Mesenchymal stem cell (in vitro differentiated cells and primary cell): ENCODE measurements around the gene NEGR1.

Experiments
- DNase-seq: peaks from one replicate; pipeline ENCODE4 v3.0.0-alpha.2; 2013
- H2AFZ ChIP-seq: one replicate; pipeline ENCODE4 v1.6.1; 2013; ENCODE audit warnings: low read depth, mild to moderate bottlenecking, control low read depth, inconsistent platforms, low read length, moderate library complexity
- H2AK5ac ChIP-seq: 2 replicates; pipeline ENCODE4 v1.6.1; 2013; ENCODE audit warnings: low read length, moderate library complexity, mild to moderate bottlenecking, inconsistent platforms; ENCODE audit not compliant: severe bottlenecking
- H2BK120ac ChIP-seq: one replicate; pipeline ENCODE4 v1.6.1; 2013; ENCODE audit warnings: low read depth, mild to moderate bottlenecking, inconsistent platforms, low read length, moderate library complexity
- H2BK12ac ChIP-seq, 2 experiments: one replicate each; pipeline ENCODE4 v1.6.1; 2013; ENCODE audit warnings: inconsistent platforms in 2 of 2, low read length in 2 of 2, mild to moderate bottlenecking in 2 of 2, moderate library complexity in 2 of 2, control low read depth in 1 of 2
- H2BK15ac ChIP-seq: one replicate; pipeline ENCODE4 v1.6.1; 2013; ENCODE audit warnings: mild to moderate bottlenecking, low read depth, inconsistent platforms; ENCODE audit not compliant: poor library complexity, severe bottlenecking
- H2BK5ac ChIP-seq: 2 replicates; pipeline ENCODE4 v1.6.1; 2013; ENCODE audit warnings: low read depth, mild to moderate bottlenecking, low read length, control low read depth, inconsistent platforms; ENCODE audit not compliant: poor library complexity, severe bottlenecking
- H3K14ac ChIP-seq, 2 experiments: one replicate each; pipeline ENCODE4 v1.6.1; 2013; ENCODE audit warnings: inconsistent platforms in 2 of 2, low read length in 2 of 2, control low read depth in 1 of 2, mild to moderate bottlenecking in 1 of 2, moderate library complexity in 1 of 2
- H3K18ac ChIP-seq, 2 experiments: one replicate each; pipeline ENCODE4 v1.6.1; 2013; ENCODE audit warnings: inconsistent platforms in 2 of 2, low read length in 2 of 2, control low read depth in 1 of 2, low read depth in 1 of 2, mild to moderate bottlenecking in 1 of 2
- H3K23ac ChIP-seq, 2 experiments: one replicate each; pipeline ENCODE4 v1.6.1; 2013; ENCODE audit warnings: inconsistent platforms in 2 of 2, low read length in 2 of 2, mild to moderate bottlenecking in 2 of 2, moderate library complexity in 2 of 2, control low read depth in 1 of 2
- H3K27ac ChIP-seq: 2 replicates; pipeline ENCODE4 v1.5.1; 2013; ENCODE audit warnings: mild to moderate bottlenecking, moderate library complexity, low read length, control low read depth, inconsistent platforms; ENCODE audit not compliant: poor library complexity, severe bottlenecking
- H3K27me3 ChIP-seq, 2 experiments: 2 replicates each; pipeline versions ENCODE4 v1.6.1 to v1.7.0; 2013; ENCODE audit warnings: low read length in 2 of 2, mild to moderate bottlenecking in 2 of 2, moderate library complexity in 2 of 2, control low read depth in 1 of 2, inconsistent platforms in 1 of 2; ENCODE audit not compliant: control insufficient read depth in 1 of 2, insufficient read depth in 1 of 2
- H3K36me3 ChIP-seq, 2 experiments: 2 replicates each; pipeline versions ENCODE4 v1.6.1 to v1.7.0; 2013; ENCODE audit warnings: low read length in 2 of 2, control low read depth in 1 of 2, inconsistent platforms in 1 of 2, low read depth in 1 of 2, mild to moderate bottlenecking in 1 of 2; ENCODE audit not compliant: insufficient read depth in 2 of 2, control insufficient read depth in 1 of 2
- H3K4ac ChIP-seq, 2 experiments: one replicate each; pipeline ENCODE4 v1.6.1; 2013; ENCODE audit warnings: inconsistent platforms in 2 of 2, low read length in 2 of 2, mild to moderate bottlenecking in 2 of 2, moderate library complexity in 2 of 2, control low read depth in 1 of 2, low read depth in 1 of 2
- H3K4me1 ChIP-seq: 2 replicates; pipeline ENCODE4 v1.6.1; 2013; ENCODE audit warnings: low read depth, low read length, control low read depth; ENCODE audit not compliant: control insufficient read depth, insufficient read depth
- H3K4me2 ChIP-seq: 2 replicates; pipeline ENCODE4 v1.6.1; 2013; ENCODE audit warnings: low read length, mild to moderate bottlenecking, inconsistent platforms; ENCODE audit not compliant: poor library complexity, severe bottlenecking
- H3K4me3 ChIP-seq, 2 experiments: 2 replicates each; pipeline versions ENCODE4 v1.5.1 to v1.7.0; 2013; ENCODE audit warnings: low read length in 2 of 2, mild to moderate bottlenecking in 2 of 2, control low read depth in 1 of 2, low read depth in 1 of 2; ENCODE audit not compliant: insufficient read depth in 1 of 2
- H3K79me1 ChIP-seq: replicated peaks from 2 replicates; pipeline ENCODE4 v1.6.1; 2013; ENCODE audit warnings: mild to moderate bottlenecking, control low read depth, low read length, inconsistent platforms; ENCODE audit not compliant: poor library complexity, severe bottlenecking
- H3K9ac ChIP-seq: 2 replicates; pipeline ENCODE4 v1.7.0; 2013; ENCODE audit warnings: mild to moderate bottlenecking, low read length, moderate library complexity
- H3K9me3 ChIP-seq: 2 replicates; pipeline ENCODE4 v1.7.0; 2013; ENCODE audit warnings: mild to moderate bottlenecking, low read length; ENCODE audit not compliant: control insufficient read depth
- H4K8ac ChIP-seq: one replicate; pipeline ENCODE4 v1.6.1; 2013; ENCODE audit warnings: inconsistent platforms, mild to moderate bottlenecking, low read length, moderate library complexity
- H4K91ac ChIP-seq: one replicate; pipeline ENCODE4 v1.6.1; 2013; ENCODE audit warnings: mild to moderate bottlenecking, low read length, inconsistent platforms
- WGBS: methylation state at CpG from one replicate; pipeline ENCODE4 v1.1.7; 2013; ENCODE audit warnings: mixed read lengths; 5-methylcytosine and 5-hydroxymethylcytosine counted together

NEGR1 gene

GRCh38 chr1:71964188-71964587, 318.2 kb downstream of the NEGR1 start:
- no peak overlapping the region for H3K23ac ChIP-seq
- no peak overlapping the region for H3K4me3 ChIP-seq
- H3K79me1 ChIP-seq = peaks cover 1% of the 10 kb centered on the region
- no peak overlapping the region for H2BK15ac ChIP-seq
- H3K18ac ChIP-seq = no peak overlapping the region
- H3K9ac ChIP-seq = no peak overlapping the region
- H4K91ac ChIP-seq = no peak overlapping the region
- no peak overlapping the region for H3K14ac ChIP-seq
- H3K4me2 ChIP-seq = no peak overlapping the region
- H2BK120ac ChIP-seq = no peak overlapping the region
- no peak overlapping the region for H4K8ac ChIP-seq
- H3K4ac ChIP-seq = no peak overlapping the region
- H2BK12ac ChIP-seq = no peak overlapping the region
- DNase-seq = no peak
- H2BK5ac ChIP-seq = no peak overlapping the region
- H2AFZ ChIP-seq = no peak overlapping the region
- H3K27me3 ChIP-seq = no peaks in the 10 kb centered on the region
- no peak overlapping the region for H2AK5ac ChIP-seq
- 84% methylated on average over 6 of the region's 6 CpGs for WGBS
- no peaks in the 10 kb centered on the region for H3K4me1 ChIP-seq
- H3K9me3 ChIP-seq = no peaks in the 10 kb centered on the region
- H3K27ac ChIP-seq = no peak overlapping the region
- H3K36me3 ChIP-seq = no peaks in the 10 kb centered on the region

DNA sequence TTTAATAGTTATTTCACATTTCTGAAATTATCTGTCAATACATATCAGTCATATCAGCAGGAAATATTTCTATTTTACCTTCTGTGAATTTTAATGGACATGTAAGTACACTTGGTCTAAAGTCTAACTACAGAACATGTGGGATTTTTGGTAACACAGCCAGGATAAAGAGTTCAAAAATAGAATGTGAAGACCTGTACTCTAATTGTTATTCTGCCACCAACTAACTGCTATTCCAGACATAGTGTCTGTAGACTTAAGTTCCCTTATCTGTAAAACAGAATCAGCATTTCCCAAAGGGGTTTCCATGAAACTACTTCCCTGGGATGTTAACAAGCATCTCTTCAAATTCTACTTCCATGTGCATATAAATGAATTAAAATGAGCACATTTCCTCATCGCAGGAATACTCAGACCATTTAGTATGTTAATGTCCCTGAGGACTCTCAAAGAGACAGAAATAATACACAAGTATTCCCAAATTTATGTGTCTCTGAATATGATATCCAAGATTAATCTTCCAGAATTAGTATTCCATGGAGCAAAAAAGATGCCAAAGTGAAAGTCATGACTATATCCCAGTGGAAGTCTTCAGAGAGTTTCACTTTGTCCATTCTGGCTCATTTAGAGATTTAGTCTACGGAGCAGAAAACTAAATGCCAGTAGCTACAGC, 325.6 kb downstream of the NEGR1 start:
- Histone ChIP-seq H2AK5ac (no peak overlapping the region), H3K4me3 (peak overlapping the region in 1 of 2 experiments; percentile 68), H3K4me2 (no peak overlapping the region), H3K27me3 (no peaks in the 10 kb centered on the region), H3K79me1 (peaks cover 4% of the 10 kb centered on the region), H3K9me3 (no peaks in the 10 kb centered on the region), H3K4me1 (no peaks in the 10 kb centered on the region), H2BK12ac (no peak overlapping the region), H2AFZ (no peak overlapping the region), H2BK120ac (no peak overlapping the region), H3K4ac (no peak overlapping the region), H3K18ac (no peak overlapping the region), H3K14ac (no peak overlapping the region), H3K36me3 (no peaks in the 10 kb centered on the region), H4K91ac (no peak overlapping the region), H3K23ac (no peak overlapping the region), H3K27ac (no peak overlapping the region), H2BK5ac (no peak overlapping the region), H4K8ac (no peak overlapping the region), H2BK15ac (no peak overlapping the region), H3K9ac (peak overlapping the region; percentile 70)
- no peak for DNase-seq
- WGBS = 100% methylated on average over 1 of the region's 2 CpGs

DNA sequence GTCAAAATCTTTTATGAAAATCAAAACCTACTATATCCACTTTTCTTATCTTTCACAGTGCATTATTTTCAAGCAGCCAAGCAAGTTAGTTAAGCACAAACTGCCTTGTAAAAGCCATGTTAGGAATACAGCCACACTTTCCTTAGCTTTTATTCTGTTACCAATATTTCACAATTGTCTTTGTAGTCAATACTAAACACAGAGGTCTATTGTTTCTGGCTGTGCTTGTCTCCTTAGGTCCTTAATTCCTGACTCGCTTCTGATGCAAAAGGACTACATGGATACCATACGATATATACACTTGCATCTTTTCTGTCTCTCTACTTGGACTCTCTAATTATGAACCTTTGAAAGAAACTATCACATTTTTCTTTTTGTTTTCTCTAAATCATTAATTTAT, 331.8 kb downstream of the NEGR1 start:
- Histone ChIP-seq H2BK15ac (no peak overlapping the region), H3K14ac (no peak overlapping the region), H3K9ac (no peak overlapping the region), H3K4me1 (no peaks in the 10 kb centered on the region), H3K27me3 (no peaks in the 10 kb centered on the region), H2BK120ac (no peak overlapping the region), H2BK5ac (no peak overlapping the region), H3K79me1 (peaks cover 5% of the 10 kb centered on the region), H3K4ac (no peak overlapping the region), H3K36me3 (no peaks in the 10 kb centered on the region), H2BK12ac (no peak overlapping the region), H4K91ac (no peak overlapping the region), H3K4me3 (no peak overlapping the region), H3K4me2 (no peak overlapping the region), H4K8ac (no peak overlapping the region), H2AFZ (no peak overlapping the region), H3K18ac (no peak overlapping the region), H3K9me3 (no peaks in the 10 kb centered on the region), H2AK5ac (no peak overlapping the region), H3K23ac (no peak overlapping the region), H3K27ac (no peak overlapping the region)
- WGBS = 94% methylated on average over 2 of the region's 2 CpGs
- DNase-seq = no peak

DNA sequence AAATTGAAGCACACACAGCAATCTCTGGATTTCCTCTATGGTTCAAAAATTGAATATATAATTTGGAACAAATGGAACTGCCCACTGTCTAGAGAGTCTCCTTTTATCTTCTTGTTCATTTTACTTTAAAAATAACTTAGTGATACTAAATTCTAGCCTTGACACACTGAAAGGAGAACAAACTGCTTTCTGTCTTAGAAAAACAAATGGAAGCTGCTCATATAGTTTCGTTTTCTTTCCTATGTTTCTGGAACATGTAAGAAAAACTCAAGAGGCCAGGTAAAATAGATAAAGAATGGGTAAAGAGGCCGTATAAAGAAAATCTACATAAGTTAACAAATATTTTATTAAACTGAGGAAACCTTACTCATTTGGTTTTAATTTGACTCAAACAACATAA, 332.7 kb downstream of the NEGR1 start:
- H2BK12ac ChIP-seq = no peak overlapping the region
- H3K27me3 ChIP-seq = no peaks in the 10 kb centered on the region
- no peak overlapping the region for H3K27ac ChIP-seq
- no peaks in the 10 kb centered on the region for H3K9me3 ChIP-seq
- no peak overlapping the region for H3K4ac ChIP-seq
- DNase-seq = no peak
- no peak overlapping the region for H3K4me3 ChIP-seq
- H4K8ac ChIP-seq = no peak overlapping the region
- no peak overlapping the region for H2AK5ac ChIP-seq
- no peak overlapping the region for H2AFZ ChIP-seq
- H3K36me3 ChIP-seq = no peaks in the 10 kb centered on the region
- peaks cover 5% of the 10 kb centered on the region for H3K79me1 ChIP-seq
- H3K4me1 ChIP-seq = no peaks in the 10 kb centered on the region
- no peak overlapping the region for H3K14ac ChIP-seq
- H2BK5ac ChIP-seq = no peak overlapping the region
- no peak overlapping the region for H3K4me2 ChIP-seq
- H4K91ac ChIP-seq = no peak overlapping the region
- no peak overlapping the region for H3K18ac ChIP-seq
- no peak overlapping the region for H3K9ac ChIP-seq
- no peak overlapping the region for H2BK15ac ChIP-seq
- H2BK120ac ChIP-seq = no peak overlapping the region
- WGBS = no CpG with 5 or more reads among the region's 2 CpGs
- H3K23ac ChIP-seq = no peak overlapping the region
